HG02884 (cell line): ENCODE data around the gene DUSP15.
"Not testable (repeated sequence)": the region's sequence is repeated elsewhere in the genome, so short reads cannot be mapped to it uniquely, and the experiment has no call there.

Experiments used
- ATAC-seq: cut with Tn5 transposase; IDR thresholded peaks from one replicate; pipeline ENCODE4 v1.9.1; 2021; ENCODE audit warnings: mild to moderate bottlenecking, moderate library complexity; ENCODE audit not compliant: unreplicated experiment

DUSP15 gene

GRCh38 chr20:31840906-31841816, 29.2 kb downstream of the DUSP15 start:
- no peak for ATAC-seq

GRCh38 chr20:31839782-31840487, 30.4 kb downstream of the DUSP15 start:
- no peak for ATAC-seq

- ATAC-seq: no peak
Observed at GRCh38 chr20:31838646-31839292, 31.6 kb downstream of the DUSP15 start.

GRCh38 chr20:31837896-31838397, 32.4 kb downstream of the DUSP15 start:
- ATAC-seq: no peak

- ATAC-seq: no peak
Observed at GRCh38 chr20:31836853-31837608, 33.3 kb downstream of the DUSP15 start.

- ATAC-seq: peak; percentile 50
Observed at GRCh38 chr20:31835977-31836852, 34.1 kb downstream of the DUSP15 start.

- ATAC-seq: no peak
Observed at GRCh38 chr20:31835554-31835953, 34.8 kb downstream of the DUSP15 start.

- ATAC-seq: no peak
Observed at GRCh38 chr20:31833931-31834521, 36.3 kb downstream of the DUSP15 start.

GRCh38 chr20:31833130-31833930, 37.0 kb downstream of the DUSP15 start:
- ATAC-seq: no peak

GRCh38 chr20:31831771-31832306, 38.5 kb downstream of the DUSP15 start:
- no peak for ATAC-seq

GRCh38 chr20:31831211-31831610, 39.1 kb downstream of the DUSP15 start:
- no peak for ATAC-seq

- ATAC-seq: no peak
Observed at GRCh38 chr20:31830406-31830981, 39.8 kb downstream of the DUSP15 start.

- no peak for ATAC-seq
Observed at GRCh38 chr20:31829731-31830130, 40.6 kb downstream of the DUSP15 start.

GRCh38 chr20:31828016-31828415, 42.3 kb downstream of the DUSP15 start:
- not testable (repeated sequence) for ATAC-seq

- ATAC-seq: no peak
Observed at GRCh38 chr20:31827059-31827458, 43.3 kb downstream of the DUSP15 start.

GRCh38 chr20:31826074-31826473, 44.3 kb downstream of the DUSP15 start:
- no peak for ATAC-seq

- no peak for ATAC-seq
Observed at GRCh38 chr20:31824554-31825313, 45.6 kb downstream of the DUSP15 start.
